ENCODE data around the gene PLN.

DNA sequence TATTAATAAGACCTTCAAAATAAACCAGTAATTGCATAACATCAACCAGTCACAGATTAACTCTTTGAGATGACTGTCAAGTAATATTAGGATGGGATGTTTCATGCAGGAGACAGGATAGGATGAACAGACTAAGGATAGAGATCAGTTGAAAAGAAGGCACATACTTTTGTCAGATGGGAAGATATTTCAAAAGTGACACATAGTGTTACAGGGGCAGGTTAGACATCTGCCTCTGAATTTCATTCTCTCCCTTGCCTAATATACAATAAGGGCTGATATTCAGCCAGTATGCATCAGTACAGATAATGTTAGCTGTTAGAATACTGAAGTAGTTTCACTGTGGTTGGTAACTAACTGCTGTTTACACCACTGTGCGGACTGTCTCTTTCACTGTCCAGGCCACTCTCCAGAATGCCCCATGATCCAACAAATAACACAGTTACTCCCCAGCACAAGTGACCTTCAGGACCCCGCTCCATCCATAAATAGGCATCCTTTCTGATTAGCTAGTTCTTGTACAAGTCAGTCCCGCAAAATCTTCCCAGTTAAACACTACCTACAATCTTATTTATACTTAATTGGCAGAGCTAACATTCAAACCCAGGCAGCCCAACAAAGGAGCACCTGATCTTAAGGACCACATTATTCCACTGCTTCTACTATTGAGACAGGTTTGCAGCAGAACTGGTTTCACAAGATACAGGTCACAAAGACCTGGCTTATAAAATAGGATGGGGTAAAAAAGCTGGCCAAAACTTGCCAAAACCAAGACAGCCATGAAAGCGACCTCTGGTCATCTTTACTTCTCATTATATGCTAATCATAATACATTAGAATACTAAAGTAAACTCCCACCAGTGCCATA lies 21.9 kb upstream of the PLN start:
- TF ChIP-seq ZFX (IDR thresholded peaks at IDR 0.05; ENCODE audit: borderline replicate concordance): no peak
- no peak for TF ChIP-seq CTCF (IDR thresholded peaks at IDR 0.05)
